Measurements from ENCODE around the gene SPAG6.
"Not testable (repeated sequence)": the region's sequence is repeated elsewhere in the genome, so short reads cannot be mapped to it uniquely, and the experiment has no call there.

SPAG6 gene

GRCh38 chr10:22344781-22345300 lies 455 bp upstream of the SPAG6 start:
- H3K27me3 ChIP-seq (replicated peaks; ENCODE audit: control insufficient read depth, insufficient read depth, low read length), result no peaks in the 10 kb centered on the region; the same call in 1 of the 2 replicates
- H3K4me3 ChIP-seq (replicated peaks; ENCODE audit: low read depth, low read length), result no peak overlapping the region

GRCh38 chr10:22346096-22346661 lies 883 bp downstream of the SPAG6 start:
- Histone ChIP-seq H3K36me3 (ENCODE audit: control insufficient read depth, insufficient read depth, low read length) (no peaks in the 10 kb centered on the region), H3K4me3 (replicated peaks; ENCODE audit: low read depth, low read length) (no peak overlapping the region), H3K27me3 (replicated peaks; ENCODE audit: control insufficient read depth, insufficient read depth, low read length) (no peaks in the 10 kb centered on the region; the same call in 1 of the 2 replicates)
- no peak for TF ChIP-seq CTCF (IDR thresholded peaks at IDR 0.05; ENCODE audit: insufficient read depth, low read length, poor library complexity, severe bottlenecking)
- DNase-seq (ENCODE audit: extremely low read depth, insufficient read length), result no peak

More at GRCh38 chr10:22344781-22345300, 455 bp upstream of the SPAG6 start:
- H3K36me3 ChIP-seq (ENCODE audit: control insufficient read depth, insufficient read depth, low read length), result no peaks in the 10 kb centered on the region
- TF ChIP-seq CTCF (IDR thresholded peaks at IDR 0.05; ENCODE audit: insufficient read depth, low read length, poor library complexity, severe bottlenecking), result no peak
- no peak for DNase-seq (ENCODE audit: extremely low read depth, insufficient read length)

- no peak for DNase-seq (ENCODE audit: extremely low read depth, insufficient read length)
- no peaks in the 10 kb centered on the region for H3K36me3 ChIP-seq (ENCODE audit: control insufficient read depth, insufficient read depth, low read length)
- no peak for TF ChIP-seq CTCF (IDR thresholded peaks at IDR 0.05; ENCODE audit: insufficient read depth, low read length, poor library complexity, severe bottlenecking)
- no peaks in the 10 kb centered on the region for H3K27me3 ChIP-seq (replicated peaks; ENCODE audit: control insufficient read depth, insufficient read depth, low read length)
- no peak overlapping the region for H3K4me3 ChIP-seq (replicated peaks; ENCODE audit: low read depth, low read length)
Measured at GRCh38 chr10:22349755-22350154, 4.5 kb downstream of the SPAG6 start.

- Histone ChIP-seq H3K36me3 (ENCODE audit: control insufficient read depth, insufficient read depth, low read length) (no peaks in the 10 kb centered on the region), H3K4me3 (replicated peaks; ENCODE audit: low read depth, low read length) (no peak overlapping the region), H3K27me3 (replicated peaks; ENCODE audit: control insufficient read depth, insufficient read depth, low read length) (no peaks in the 10 kb centered on the region)
- no peak for TF ChIP-seq CTCF (IDR thresholded peaks at IDR 0.05; ENCODE audit: insufficient read depth, low read length, poor library complexity, severe bottlenecking)
- no peak for DNase-seq (ENCODE audit: extremely low read depth, insufficient read length)
Measured at GRCh38 chr10:22351131-22351703, 5.9 kb downstream of the SPAG6 start.

- no peaks in the 10 kb centered on the region for H3K27me3 ChIP-seq (replicated peaks; ENCODE audit: control insufficient read depth, insufficient read depth, low read length)
- DNase-seq (ENCODE audit: extremely low read depth, insufficient read length), result no peak
- H3K36me3 ChIP-seq (ENCODE audit: control insufficient read depth, insufficient read depth, low read length), result no peaks in the 10 kb centered on the region
- no peak overlapping the region for H3K4me3 ChIP-seq (replicated peaks; ENCODE audit: low read depth, low read length)
- TF ChIP-seq CTCF (IDR thresholded peaks at IDR 0.05; ENCODE audit: insufficient read depth, low read length, poor library complexity, severe bottlenecking), result no peak
Measured at GRCh38 chr10:22356324-22356873, 11.1 kb downstream of the SPAG6 start.

- not testable (repeated sequence) for H3K36me3 ChIP-seq (ENCODE audit: control insufficient read depth, insufficient read depth, low read length); DNase-seq (ENCODE audit: extremely low read depth, insufficient read length); H3K27me3 ChIP-seq (replicated peaks; ENCODE audit: control insufficient read depth, insufficient read depth, low read length); H3K4me3 ChIP-seq (replicated peaks; ENCODE audit: low read depth, low read length)
Measured at GRCh38 chr10:22357770-22358169, 12.5 kb downstream of the SPAG6 start.

Data from GM06990 (cell line).